Measurements from ENCODE around the gene BATF3. TPM values are rescaled to one million over a fixed set of nuclear protein-coding genes. Genes with fewer than 3 reads are reported as not detected.
A peak's percentile ranks its signal among the peaks of the same experiment; 100 is the strongest.

BATF3 gene
- total and polyA plus RNA-seq, 9 of the 15 experiments (the other 6 are each of a cell fraction or from before 2014, with no cell fraction given) = 0.40 to 3.8 (median 2.0) TPM

DNA sequence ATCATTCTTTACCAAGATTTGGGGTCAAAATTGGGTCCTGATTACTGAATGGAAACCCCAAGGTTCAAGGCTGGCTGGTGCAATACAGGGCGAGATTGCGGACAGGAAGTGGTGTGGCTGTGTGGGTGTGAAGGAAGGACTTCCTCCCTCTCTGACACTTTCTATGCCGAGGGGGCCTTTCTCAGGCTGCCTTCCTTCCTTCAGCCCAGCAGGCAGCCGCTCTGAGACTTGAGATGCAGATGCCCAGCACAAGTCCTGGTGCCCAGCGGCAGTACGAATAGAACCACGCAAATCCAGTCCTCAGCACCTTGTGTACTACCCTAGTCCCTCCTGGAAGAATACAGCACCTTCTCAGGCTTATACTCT, 16.3 kb downstream of the BATF3 start (continued):
- TF ChIP-seq ZNF79 (CRISPR knock-in tag; IDR thresholded peaks at IDR 0.05; ENCODE audit: low read depth) (peak; percentile 15; the same call in 1 of the 2 replicates), CREM (IDR thresholded peaks at IDR 0.05; ENCODE audit: low read depth) (no peak), NR2F6 (CRISPR knock-in tag; IDR thresholded peaks at IDR 0.05) (no peak), YY1 (IDR thresholded peaks at IDR 0.05; ENCODE audit: borderline replicate concordance in 1 of 3, control insufficient read depth in 1 of 3, extremely low read depth in 1 of 3, insufficient read depth in 3 of 3, insufficient read length in 1 of 3, insufficient replicate concordance in 2 of 3, low read depth in 1 of 3, low read length in 2 of 3) (no peak), HOMEZ (CRISPR knock-in tag; IDR thresholded peaks at IDR 0.05) (no peak), NR0B1 (IDR thresholded peaks at IDR 0.05; ENCODE audit: partially characterized antibody) (no peak), SMAD4 (CRISPR knock-in tag; conservative IDR thresholded peaks at IDR 0.05) (peak; percentile 69), TSHZ1 (CRISPR knock-in tag; IDR thresholded peaks at IDR 0.05) (peak; percentile 8; the same call in 1 of the 2 replicates), ETV5 (CRISPR knock-in tag; IDR thresholded peaks at IDR 0.05; ENCODE audit: low read depth) (0 out of 2 replicates have a peak, but pooled peaks have one; percentile 50), ZKSCAN8 (CRISPR knock-in tag; IDR thresholded peaks at IDR 0.05) (0 out of 2 replicates have a peak, but pooled peaks have one; percentile 48), BCL6 (CRISPR knock-in tag; IDR thresholded peaks at IDR 0.05) (peak; percentile 53; the same call in 1 of the 2 replicates), IRF2 (CRISPR knock-in tag; IDR thresholded peaks at IDR 0.05) (no peak)
- TF ChIP-seq, protein P1, sequence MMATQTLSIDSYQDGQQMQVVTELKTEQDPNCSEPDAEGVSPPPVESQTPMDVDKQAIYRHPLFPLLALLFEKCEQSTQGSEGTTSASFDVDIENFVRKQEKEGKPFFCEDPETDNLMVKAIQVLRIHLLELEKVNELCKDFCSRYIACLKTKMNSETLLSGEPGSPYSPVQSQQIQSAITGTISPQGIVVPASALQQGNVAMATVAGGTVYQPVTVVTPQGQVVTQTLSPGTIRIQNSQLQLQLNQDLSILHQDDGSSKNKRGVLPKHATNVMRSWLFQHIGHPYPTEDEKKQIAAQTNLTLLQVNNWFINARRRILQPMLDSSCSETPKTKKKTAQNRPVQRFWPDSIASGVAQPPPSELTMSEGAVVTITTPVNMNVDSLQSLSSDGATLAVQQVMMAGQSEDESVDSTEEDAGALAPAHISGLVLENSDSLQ (IDR thresholded peaks at IDR 0.05) = no peak
- TF ChIP-seq, protein P2, sequence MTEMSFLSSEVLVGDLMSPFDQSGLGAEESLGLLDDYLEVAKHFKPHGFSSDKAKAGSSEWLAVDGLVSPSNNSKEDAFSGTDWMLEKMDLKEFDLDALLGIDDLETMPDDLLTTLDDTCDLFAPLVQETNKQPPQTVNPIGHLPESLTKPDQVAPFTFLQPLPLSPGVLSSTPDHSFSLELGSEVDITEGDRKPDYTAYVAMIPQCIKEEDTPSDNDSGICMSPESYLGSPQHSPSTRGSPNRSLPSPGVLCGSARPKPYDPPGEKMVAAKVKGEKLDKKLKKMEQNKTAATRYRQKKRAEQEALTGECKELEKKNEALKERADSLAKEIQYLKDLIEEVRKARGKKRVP (CRISPR knock-in tag; IDR thresholded peaks at IDR 0.05) = peak; percentile 98
